ENCODE measurements around the gene LAMA1.

LAMA1 gene

GRCh38 chr18:6983366-6983765 lies 134.2 kb downstream of the LAMA1 start:
- DNase-seq (ENCODE audit: low spot score) = no peak

GRCh38 chr18:6982398-6982797 lies 135.2 kb downstream of the LAMA1 start:
- DNase-seq (ENCODE audit: low spot score) = no peak

GRCh38 chr18:6980363-6980762 lies 137.2 kb downstream of the LAMA1 start:
- DNase-seq (ENCODE audit: low spot score) = no peak

GRCh38 chr18:6979954-6980353 lies 137.6 kb downstream of the LAMA1 start:
- no peak for DNase-seq (ENCODE audit: low spot score)

- no peak for DNase-seq (ENCODE audit: low spot score)
These were observed 140.7 kb downstream of the LAMA1 start for GRCh38 chr18:6976935-6977334.

GRCh38 chr18:6975084-6975483 lies 142.5 kb downstream of the LAMA1 start:
- DNase-seq (ENCODE audit: low spot score) = no peak

GRCh38 chr18:6971823-6972478 lies 145.6 kb downstream of the LAMA1 start:
- DNase-seq (ENCODE audit: low spot score) = no peak

GRCh38 chr18:6963452-6964097 lies 154.0 kb downstream of the LAMA1 start:
- no peak for DNase-seq (ENCODE audit: low spot score)

- DNase-seq (ENCODE audit: low spot score) = no peak
These were observed 154.8 kb downstream of the LAMA1 start for GRCh38 chr18:6962571-6963451.

- no peak for DNase-seq (ENCODE audit: low spot score)
These were observed 156.3 kb downstream of the LAMA1 start for GRCh38 chr18:6961331-6961730.

- DNase-seq (ENCODE audit: low spot score) = no peak
These were observed 156.9 kb downstream of the LAMA1 start for GRCh38 chr18:6960656-6961055.

GRCh38 chr18:6960124-6960523 lies 157.5 kb downstream of the LAMA1 start:
- no peak for DNase-seq (ENCODE audit: low spot score)

GRCh38 chr18:6959110-6959509 lies 158.5 kb downstream of the LAMA1 start:
- DNase-seq (ENCODE audit: low spot score) = no peak

GRCh38 chr18:6956999-6957398 lies 160.6 kb downstream of the LAMA1 start:
- no peak for DNase-seq (ENCODE audit: low spot score)

GRCh38 chr18:6956495-6956894 lies 161.1 kb downstream of the LAMA1 start:
- DNase-seq (ENCODE audit: low spot score) = no peak

GRCh38 chr18:6955304-6955703 lies 162.3 kb downstream of the LAMA1 start:
- no peak for DNase-seq (ENCODE audit: low spot score)

GRCh38 chr18:6954501-6954900 lies 163.1 kb downstream of the LAMA1 start:
- no peak for DNase-seq (ENCODE audit: low spot score)

GRCh38 chr18:6951336-6952090 lies 166.1 kb downstream of the LAMA1 start:
- no peak for DNase-seq (ENCODE audit: low spot score)

- DNase-seq (ENCODE audit: low spot score) = no peak
These were observed 167.0 kb downstream of the LAMA1 start for GRCh38 chr18:6950641-6951040.

- DNase-seq (ENCODE audit: low spot score) = no peak
These were observed 167.6 kb downstream of the LAMA1 start for GRCh38 chr18:6949800-6950586.

GRCh38 chr18:6948281-6949055 lies 169.1 kb downstream of the LAMA1 start:
- DNase-seq (ENCODE audit: low spot score) = no peak

Data from GM03348 (cell line).